Heart right ventricle (tissue), 16 donors: ENCODE results near the gene RNF8. TPM values are rescaled to one million over a fixed set of nuclear protein-coding genes. Genes with fewer than 3 reads are reported as not detected.
"Not testable (repeated sequence)": the region's sequence is repeated elsewhere in the genome, so short reads cannot be mapped to it uniquely, and the experiment has no call there.

ENCODE experiments used
- ATAC-seq, 8 donors: fragments of 200-7000 bp; cut with Tn5 transposase; one replicate each; pipeline ENCODE4 v1.9.1; 2020; ENCODE audit warnings: mild to moderate bottlenecking in 8 of 8, moderate library complexity in 8 of 8, moderate number of reproducible peaks in 1 of 8
- DNase-seq, 2 donors: peaks; one replicate each; pipeline ENCODE4 v3.0.0-alpha.2; 2020
- H3K27ac ChIP-seq, 10 donors: fragments of 200-600 bp; sonication (generic) in 2 of 10; one replicate each; pipeline versions ENCODE4 v1.5.0 to v1.8.0; 2020 to 2022; ENCODE audit warnings: mild to moderate bottlenecking in 3 of 10
- H3K27me3 ChIP-seq, 7 donors: fragments of 200-600 bp; one replicate each; pipeline ENCODE4 v1.8.0; 2021 to 2022; ENCODE audit warnings: mild to moderate bottlenecking in 2 of 7
- H3K36me3 ChIP-seq, 9 donors: fragments of 200-600 bp; sonication (generic) in 1 of 9; one replicate each; pipeline versions ENCODE4 v1.5.0 to v1.8.0; 2020 to 2022; ENCODE audit warnings: mild to moderate bottlenecking in 2 of 9
- H3K4me1 ChIP-seq, 9 donors: fragments of 200-600 bp; sonication (generic) in 1 of 9; one replicate each; pipeline versions ENCODE4 v1.5.0 to v1.8.0; 2020 to 2022; ENCODE audit warnings: mild to moderate bottlenecking in 4 of 9
- H3K4me3 ChIP-seq, 10 donors: fragments of 200-600 bp; sonication (generic) in 2 of 10; one replicate each; pipeline versions ENCODE4 v1.5.0 to v1.8.0; 2020 to 2022; ENCODE audit warnings: mild to moderate bottlenecking in 7 of 10, moderate library complexity in 2 of 10
- H3K9me3 ChIP-seq, 11 donors: fragments of 200-600 bp in 10 of 11; sonication (generic) in 2 of 11; one replicate each; pipeline versions ENCODE4 v1.5.0 to v1.8.0; 2013 to 2022; ENCODE audit warnings: mild to moderate bottlenecking in 2 of 11, control low read depth in 1 of 11, moderate library complexity in 1 of 11
- CTCF ChIP-seq, 9 donors: fragments of 200-600 bp; sonication (generic) in 2 of 9; IDR thresholded peaks; one replicate each; pipeline versions ENCODE4 v1.5.0 to v1.8.0; 2021 to 2022; ENCODE audit warnings: antibody characterized with exemption in 9 of 9, mild to moderate bottlenecking in 5 of 9, moderate library complexity in 1 of 9
- WGBS, 2 donors: extraction: QIAGEN DNeasy Blood & Tissue Kit; methylation state at CpG; one replicate each; pipeline ENCODE4 v1.1.7; 2013; ENCODE audit warnings: inconsistent platforms in 1 of 2; 5-methylcytosine and 5-hydroxymethylcytosine counted together
- intact Hi-C, 10 donors: fragments of 100-400 bp; cut with DNase I; formaldehyde crosslinking; loops; one replicate each; pipeline versions ENCODE4 v1.11.1 to v1.14.2; 2022
- polyA plus RNA-seq, 2 donors: library from polyadenylated mRNA; stranded (reverse); fragments of 200-250 nt; gene quantifications; one replicate each; pipeline ENCODE4 v1.2.3, GENCODE V29; 2013
- total RNA-seq, 10 donors: library from RNA; stranded (reverse); fragmentation: NEBNext Ultra II Directional in 3 of 10; extraction: Animal tissue kit (Norgen Biotek cat#: 25700) in 3 of 10; gene quantifications; one replicate each; pipeline versions ENCODE4 v1.2.1 to v1.2.4, GENCODE V29; 2021 to 2023
- donor health status: Arrhythmogenic right ventricular cardiomyopathy.
- donor health status: ischemic (EF 13 %, LVEDD 7.1; RV severe dilation, severe dysfunction).
- donor health status: healthy with polysubstance abuse.
- donor health status: DM: no; HTN: yes; CAD: no.
- donor health status: DM: no; HTN: no; CAD: no.
- donor health status: ischemic (EF 25% LVEDD 6.9; RV normal size, moderate dysfunction).
- donor health status: ischemic (EF 25% LVEDD 5.7; RV mildly dilated, moderate dysfunction).
- donor health status: healthy.
- donor health status: DM: yes; HTN: yes; CAD: no.
- donor health status: Ischemic cardiomyopathy.
- donor health status: ischemic (EF 35%, LVEDD 5.7; RV mildly dilated, moderate dysfunction).
- donor health status: nonischemic (EF 11% LVEDD 7.7; RV severe dilation, severe dysfunction).
- donor health status: DM: yes; HTN: yes; CAD: no.
- donor health status: PGD.
- donor health status: ischemic (EF 29% LVEDD 5.4; RV normal size, mild dysfunction).
- donor health status: nonischemic (EF 23%, LVEDD 6.1; RV moderate dilation, normal function).

Gene RNF8
- total and polyA plus RNA-seq, 12 donors, result 9.5 to 17.5 (median 14.4) TPM

DNA sequence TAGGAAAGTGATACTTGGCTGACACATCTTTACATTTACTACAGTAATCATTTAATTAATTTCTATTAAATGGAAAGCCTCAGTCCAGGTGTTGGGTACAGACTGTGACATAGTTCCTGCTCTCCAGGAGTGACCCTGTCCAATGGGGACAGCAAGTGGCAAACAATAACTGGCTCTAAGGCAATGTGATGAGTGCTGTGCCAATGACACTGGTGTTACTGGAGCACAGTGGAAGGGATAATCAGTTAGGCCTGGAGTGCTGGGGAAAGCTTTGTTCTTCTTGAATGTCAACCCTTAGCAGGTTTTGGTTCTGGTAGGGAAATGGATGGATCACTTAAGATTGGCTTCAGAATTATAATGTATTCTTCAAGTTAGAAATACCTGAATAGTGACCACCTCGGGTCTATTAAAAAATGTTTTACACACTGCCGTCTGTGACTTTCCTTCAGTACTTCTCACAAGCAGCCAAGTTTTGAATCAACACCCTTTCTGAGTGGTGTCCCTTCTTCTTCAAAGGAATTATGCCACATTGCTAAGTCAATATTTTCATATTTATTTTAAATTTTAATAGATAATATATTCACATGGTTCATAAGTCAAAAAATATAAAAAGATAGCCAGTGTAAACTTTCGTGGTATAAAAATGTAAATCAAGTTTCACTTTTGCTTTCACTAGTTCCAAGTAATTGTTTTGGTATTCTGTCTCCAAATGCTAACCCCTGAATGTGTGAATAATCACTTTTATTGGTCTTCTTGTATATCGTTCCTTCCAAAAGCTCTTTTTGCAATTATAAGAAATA is 88.8 kb downstream of the RNF8 start:
- ATAC-seq, result peak; percentile 68 to 95 (median 85)
- no peak for TF ChIP-seq CTCF (IDR thresholded peaks at IDR 0.05)
- intact Hi-C loops, result no loop called here
- Histone ChIP-seq H3K27ac (peak overlapping the region in 9 of 10 donors; percentile 5 to 86 (median 71)), H3K36me3 (peaks cover 0 to 84% (median 30%) of the 10 kb centered on the region in 9 donors), H3K27me3 (no peaks in the 10 kb centered on the region), H3K4me1 (peaks cover 0 to 62% (median 30%) of the 10 kb centered on the region in 9 donors), H3K4me3 (peak overlapping the region in 9 of 10 donors; percentile 0 to 39 (median 18)), H3K9me3 (no peaks in the 10 kb centered on the region)
- peak in 1 of 2 donors; percentile 10 for DNase-seq
- WGBS, 2 donors, result 36 to 57% methylated on average over 4 of the region's 4 CpGs

GRCh38 chr6:37443216-37443542 is 89.4 kb downstream of the RNF8 start:
- H3K27ac ChIP-seq, result peak overlapping the region; percentile 5 to 86 (median 67)
- H3K27me3 ChIP-seq, DNase-seq, ATAC-seq, H3K9me3 ChIP-seq, intact Hi-C loops: not testable (repeated sequence)
- 85 to 87% methylated on average over 5 of the region's 5 CpGs for WGBS, 2 donors
- peak overlapping the region in 8 of 10 donors; percentile 1 to 39 (median 24) for H3K4me3 ChIP-seq
- H3K36me3 ChIP-seq, result peaks cover 0 to 84% (median 27%) of the 10 kb centered on the region in 9 donors
- peaks cover 0 to 59% (median 30%) of the 10 kb centered on the region in 9 donors for H3K4me1 ChIP-seq

Other genes starting within 250 kb of the RNF8 start
- 100 to 1,000 TPM in 1 of 10 donors, 10 to 100 TPM in 7, 1 to 10 TPM in 2; 9.2 to 106 (median 18.0) TPM for gene PIM1, start 183.8 kb upstream of the RNF8 start, total RNA-seq
- 10 to 100 TPM in 1 of 2 donors, 1 to 10 TPM in 1; 9.4 to 10.8 TPM for gene PIM1, start 183.8 kb upstream of the RNF8 start, polyA plus RNA-seq
- 1 to 10 TPM; 5.4 to 8.1 (median 6.6) TPM for gene TBC1D22B, start 96.2 kb upstream of the RNF8 start, total RNA-seq
- 1 to 10 TPM; 5.0 to 5.8 TPM for gene TBC1D22B, start 96.2 kb upstream of the RNF8 start, polyA plus RNA-seq
- 1 to 10 TPM in 1 of 10 donors, under 1 TPM in 7, not detected in 2; 0.20 to 1.1 (median 0.41) TPM for gene TMEM217, start 95.8 kb upstream of the RNF8 start, total RNA-seq
- gene TMEM217, start 95.8 kb upstream of the RNF8 start, polyA plus RNA-seq, result under 1 TPM; 0.29 to 0.64 TPM
- 10 to 100 TPM; 22.6 to 37.0 (median 33.5) TPM for gene CMTR1, start 79.2 kb downstream of the RNF8 start, total RNA-seq
- 10 to 100 TPM; 13.1 to 19.7 TPM for gene CMTR1, start 79.2 kb downstream of the RNF8 start, polyA plus RNA-seq
- 10 to 100 TPM; 17.5 to 34.7 (median 24.1) TPM for gene CCDC167, start 145.9 kb downstream of the RNF8 start, total RNA-seq
- 100 to 1,000 TPM in 1 of 2 donors, 10 to 100 TPM in 1; 25.3 to 103 TPM for gene CCDC167, start 145.9 kb downstream of the RNF8 start, polyA plus RNA-seq